Ascending aorta (tissue), 2 donors: ENCODE data around the gene PRTG. TPM values are rescaled to one million over a fixed set of nuclear protein-coding genes. Genes with fewer than 3 reads are reported as not detected.
"Not testable (repeated sequence)": the region's sequence is repeated elsewhere in the genome, so short reads cannot be mapped to it uniquely, and the experiment has no call there.

Experiments used
- DNase-seq, 2 donors: peaks; one replicate each; pipeline ENCODE4 v3.0.0-alpha.2; 2019; ENCODE audit warnings: low spot score in 2 of 2
- H3K27ac ChIP-seq, 2 donors: fragments of 200-600 bp; sonication (generic); one replicate each; pipeline ENCODE4 v1.5.1; 2016 to 2017; ENCODE audit warnings: mild to moderate bottlenecking in 1 of 2
- H3K27me3 ChIP-seq: fragments of 200-600 bp; sonication (generic); one replicate; pipeline ENCODE4 v1.5.1; 2017
- H3K36me3 ChIP-seq, 2 donors: fragments of 200-600 bp; sonication (generic); one replicate each; pipeline ENCODE4 v1.5.1; 2016
- H3K4me1 ChIP-seq, 2 donors: fragments of 200-600 bp; sonication (generic); one replicate each; pipeline ENCODE4 v1.5.1; 2016 to 2017; ENCODE audit warnings: mild to moderate bottlenecking in 1 of 2
- H3K4me3 ChIP-seq, 2 donors: fragments of 200-600 bp; sonication (generic); one replicate each; pipeline ENCODE4 v1.5.1; 2016 to 2017; ENCODE audit warnings: mild to moderate bottlenecking in 1 of 2
- H3K9me3 ChIP-seq, 2 donors: fragments of 200-600 bp; sonication (generic); one replicate each; pipeline ENCODE4 v1.5.1; 2016
- CTCF ChIP-seq, 3 experiments: fragments of 200-600 bp in 2 of 3; fragments of 450-650 bp in 1 of 3; sonication (generic) in 2 of 3; IDR thresholded peaks; one replicate each; pipeline ENCODE4 v1.5.1; 2016 to 2019; ENCODE audit warnings: antibody characterized with exemption in 3 of 3, mild to moderate bottlenecking in 1 of 3, moderate library complexity in 1 of 3
- intact Hi-C: fragments of 100-400 bp; cut with DNase I; formaldehyde crosslinking; loops from one replicate; pipeline ENCODE4 v1.15.1; 2023
- total RNA-seq: library from RNA; depleted of rRNA; stranded (reverse); fragments of >200 nt; gene quantifications from one replicate; pipeline ENCODE4 v1.1.0, GENCODE V29; 2016

The PRTG gene
- total RNA-seq, 1 donor from 2014 or later: 0.21 TPM

- no peak for TF ChIP-seq CTCF (IDR thresholded peaks at IDR 0.05)
- H3K27ac ChIP-seq: no peak overlapping the region
- intact Hi-C loops: no loop called here
Observed at GRCh38 chr15:55618387-55618786, 124.6 kb downstream of the PRTG start.

DNA sequence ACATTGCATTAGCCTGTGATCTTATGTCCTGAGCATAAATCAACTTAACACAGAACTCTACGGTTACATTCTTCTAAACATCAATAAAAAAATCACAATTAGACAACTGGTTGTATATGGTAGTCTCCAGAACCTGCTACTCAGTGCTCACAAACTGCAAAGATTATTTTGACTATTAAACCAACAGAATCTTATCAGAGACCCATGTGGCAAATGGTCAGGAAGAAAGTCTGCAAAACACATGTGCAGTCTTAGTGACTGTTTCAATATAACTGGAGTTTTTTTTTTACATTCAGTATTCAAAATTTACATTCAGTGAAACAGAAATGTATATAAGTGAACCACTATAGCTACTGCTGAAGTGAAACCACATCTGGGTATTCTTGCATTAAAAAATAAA lies 127.5 kb downstream of the PRTG start:
- no peak overlapping the region for H3K4me3 ChIP-seq
- intact Hi-C loops: no loop called here
- no peaks in the 10 kb centered on the region for H3K36me3 ChIP-seq
- H3K27ac ChIP-seq: no peak overlapping the region
- H3K27me3 ChIP-seq: no peaks in the 10 kb centered on the region
- H3K4me1 ChIP-seq: no peaks in the 10 kb centered on the region
- no peaks in the 10 kb centered on the region for H3K9me3 ChIP-seq
- no peak for TF ChIP-seq CTCF (IDR thresholded peaks at IDR 0.05)
- no peak for DNase-seq

More at GRCh38 chr15:55618387-55618786, 124.6 kb downstream of the PRTG start:
- no peaks in the 10 kb centered on the region for H3K4me1 ChIP-seq
- no peaks in the 10 kb centered on the region for H3K9me3 ChIP-seq
- no peak for DNase-seq
- H3K4me3 ChIP-seq: no peak overlapping the region
- H3K36me3 ChIP-seq: no peaks in the 10 kb centered on the region
- H3K27me3 ChIP-seq: no peaks in the 10 kb centered on the region

GRCh38 chr15:55613727-55614126 lies 129.2 kb downstream of the PRTG start:
- H3K27ac ChIP-seq: no peak overlapping the region
- no peaks in the 10 kb centered on the region for H3K4me1 ChIP-seq
- no peak for DNase-seq
- TF ChIP-seq CTCF (IDR thresholded peaks at IDR 0.05): no peak
- H3K36me3 ChIP-seq: no peaks in the 10 kb centered on the region
- H3K27me3 ChIP-seq: no peaks in the 10 kb centered on the region
- no peaks in the 10 kb centered on the region for H3K9me3 ChIP-seq
- H3K4me3 ChIP-seq: no peak overlapping the region
- intact Hi-C loops: no loop called here

GRCh38 chr15:55606214-55606613 lies 136.7 kb downstream of the PRTG start:
- Histone ChIP-seq H3K27ac (no peak overlapping the region), H3K9me3 (no peaks in the 10 kb centered on the region), H3K4me3 (no peak overlapping the region), H3K27me3 (no peaks in the 10 kb centered on the region), H3K36me3 (no peaks in the 10 kb centered on the region), H3K4me1 (no peaks in the 10 kb centered on the region)
- intact Hi-C loops: no loop called here
- no peak for DNase-seq
- TF ChIP-seq CTCF (IDR thresholded peaks at IDR 0.05): no peak

GRCh38 chr15:55601374-55601773 lies 141.6 kb downstream of the PRTG start:
- DNase-seq: no peak
- H3K9me3 ChIP-seq: no peaks in the 10 kb centered on the region
- no peaks in the 10 kb centered on the region for H3K4me1 ChIP-seq
- no peaks in the 10 kb centered on the region for H3K36me3 ChIP-seq
- H3K4me3 ChIP-seq: no peak overlapping the region
- H3K27me3 ChIP-seq: no peaks in the 10 kb centered on the region
- no peak overlapping the region for H3K27ac ChIP-seq
- intact Hi-C loops: no loop called here
- no peak for TF ChIP-seq CTCF (IDR thresholded peaks at IDR 0.05)

GRCh38 chr15:55599439-55599838 lies 143.5 kb downstream of the PRTG start:
- no peak overlapping the region for H3K4me3 ChIP-seq
- H3K9me3 ChIP-seq: no peaks in the 10 kb centered on the region
- intact Hi-C loops: no loop called here
- no peaks in the 10 kb centered on the region for H3K4me1 ChIP-seq
- DNase-seq: no peak
- no peak overlapping the region for H3K27ac ChIP-seq
- H3K36me3 ChIP-seq: no peaks in the 10 kb centered on the region
- TF ChIP-seq CTCF (IDR thresholded peaks at IDR 0.05): no peak
- H3K27me3 ChIP-seq: no peaks in the 10 kb centered on the region

- H3K4me1 ChIP-seq, H3K4me3 ChIP-seq, H3K27me3 ChIP-seq, DNase-seq, H3K36me3 ChIP-seq, intact Hi-C loops, H3K27ac ChIP-seq, H3K9me3 ChIP-seq: not testable (repeated sequence)
Observed at GRCh38 chr15:55593019-55593418, 149.9 kb downstream of the PRTG start.
